ENCODE results near the gene SAP30L.

SAP30L gene

DNA sequence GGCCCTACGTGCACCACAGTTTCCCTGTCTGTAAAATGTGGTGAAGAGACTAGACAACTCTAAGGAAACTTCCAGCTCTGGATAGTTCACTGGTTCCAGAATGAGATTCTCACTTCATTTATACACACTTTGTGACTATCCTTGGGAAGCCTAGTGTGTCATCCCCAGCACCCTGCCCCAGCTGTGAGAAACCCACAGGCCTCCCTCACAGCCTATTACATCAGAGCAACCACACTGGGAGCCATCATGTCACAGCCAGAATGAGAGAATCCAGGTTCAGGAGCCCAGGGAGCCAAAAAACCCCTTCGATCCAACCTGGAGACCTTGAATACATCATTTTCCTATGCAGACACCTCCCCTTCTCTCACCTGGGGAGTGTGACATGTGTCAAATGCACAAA is 53.2 kb downstream of the SAP30L start:
- DNase-seq (ENCODE audit: extremely low read depth, low read depth): no peak
- TF ChIP-seq, protein P1, sequence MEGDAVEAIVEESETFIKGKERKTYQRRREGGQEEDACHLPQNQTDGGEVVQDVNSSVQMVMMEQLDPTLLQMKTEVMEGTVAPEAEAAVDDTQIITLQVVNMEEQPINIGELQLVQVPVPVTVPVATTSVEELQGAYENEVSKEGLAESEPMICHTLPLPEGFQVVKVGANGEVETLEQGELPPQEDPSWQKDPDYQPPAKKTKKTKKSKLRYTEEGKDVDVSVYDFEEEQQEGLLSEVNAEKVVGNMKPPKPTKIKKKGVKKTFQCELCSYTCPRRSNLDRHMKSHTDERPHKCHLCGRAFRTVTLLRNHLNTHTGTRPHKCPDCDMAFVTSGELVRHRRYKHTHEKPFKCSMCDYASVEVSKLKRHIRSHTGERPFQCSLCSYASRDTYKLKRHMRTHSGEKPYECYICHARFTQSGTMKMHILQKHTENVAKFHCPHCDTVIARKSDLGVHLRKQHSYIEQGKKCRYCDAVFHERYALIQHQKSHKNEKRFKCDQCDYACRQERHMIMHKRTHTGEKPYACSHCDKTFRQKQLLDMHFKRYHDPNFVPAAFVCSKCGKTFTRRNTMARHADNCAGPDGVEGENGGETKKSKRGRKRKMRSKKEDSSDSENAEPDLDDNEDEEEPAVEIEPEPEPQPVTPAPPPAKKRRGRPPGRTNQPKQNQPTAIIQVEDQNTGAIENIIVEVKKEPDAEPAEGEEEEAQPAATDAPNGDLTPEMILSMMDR (IDR thresholded peaks at IDR 0.05; ENCODE audit: low read depth, low read length): no peak

DNA sequence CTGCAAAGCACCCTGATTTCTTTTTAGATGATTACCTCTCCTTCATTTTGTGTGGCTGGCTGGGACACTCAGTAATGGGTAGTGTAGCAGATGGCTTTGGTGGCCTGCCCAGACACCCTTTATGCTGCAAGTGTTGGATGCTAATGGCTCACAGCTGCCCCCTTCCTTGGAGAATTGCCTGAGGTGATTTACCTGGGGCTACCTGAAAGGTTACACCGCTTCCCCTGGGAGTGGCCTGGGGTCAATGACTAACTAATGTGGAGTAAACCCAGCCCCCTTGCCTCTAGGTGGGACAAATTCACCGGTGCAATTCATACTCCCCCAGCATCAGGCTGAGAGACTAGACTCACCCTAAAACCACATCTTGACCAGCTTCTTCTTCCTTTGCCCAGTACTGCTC is 55.8 kb downstream of the SAP30L start:
- no peak for DNase-seq (ENCODE audit: extremely low read depth, low read depth)
- TF ChIP-seq, protein P1 (IDR thresholded peaks at IDR 0.05; ENCODE audit: low read depth, low read length): no peak

DNA sequence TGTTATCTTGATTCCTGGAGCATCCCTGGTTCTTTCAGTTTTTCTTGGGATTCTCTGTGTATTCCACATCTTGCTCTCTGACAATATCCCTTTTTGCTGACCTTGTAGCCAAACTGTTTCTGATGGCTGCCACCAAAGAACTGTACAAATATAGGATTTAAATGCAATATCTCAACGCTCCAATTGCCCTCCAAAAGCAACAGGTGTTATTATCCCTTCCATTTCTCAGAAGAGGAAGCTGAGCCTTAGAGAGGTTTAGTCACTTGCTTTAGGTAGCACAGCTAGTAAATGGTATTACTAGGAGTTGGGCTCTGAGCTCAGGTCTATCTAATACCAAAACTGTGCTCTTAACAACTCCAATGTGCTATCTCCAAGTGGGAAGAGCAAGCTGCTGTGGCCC is 56.4 kb downstream of the SAP30L start:
- no peak for DNase-seq (ENCODE audit: extremely low read depth, low read depth)
- TF ChIP-seq, protein P1 (IDR thresholded peaks at IDR 0.05; ENCODE audit: low read depth, low read length): no peak

DNA sequence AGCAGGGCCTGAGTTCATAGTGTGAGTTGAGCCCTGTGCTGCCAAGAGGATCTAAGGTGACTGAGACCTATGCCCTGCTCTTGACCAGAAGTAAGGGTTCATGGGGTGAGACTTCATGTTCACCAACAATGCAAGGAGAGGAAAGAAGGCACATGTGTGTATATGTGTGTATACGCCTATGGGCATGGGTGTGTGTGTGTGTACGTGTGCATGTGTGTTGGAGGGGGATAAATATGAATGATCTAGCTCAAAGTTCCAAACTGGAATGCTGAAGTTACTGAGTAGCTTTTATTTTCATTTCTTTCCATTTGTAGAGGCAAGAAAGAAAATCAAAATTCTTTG is 57.9 kb downstream of the SAP30L start:
- TF ChIP-seq, protein P1 (IDR thresholded peaks at IDR 0.05; ENCODE audit: low read depth, low read length): no peak
- DNase-seq (ENCODE audit: extremely low read depth, low read depth): no peak

DNA sequence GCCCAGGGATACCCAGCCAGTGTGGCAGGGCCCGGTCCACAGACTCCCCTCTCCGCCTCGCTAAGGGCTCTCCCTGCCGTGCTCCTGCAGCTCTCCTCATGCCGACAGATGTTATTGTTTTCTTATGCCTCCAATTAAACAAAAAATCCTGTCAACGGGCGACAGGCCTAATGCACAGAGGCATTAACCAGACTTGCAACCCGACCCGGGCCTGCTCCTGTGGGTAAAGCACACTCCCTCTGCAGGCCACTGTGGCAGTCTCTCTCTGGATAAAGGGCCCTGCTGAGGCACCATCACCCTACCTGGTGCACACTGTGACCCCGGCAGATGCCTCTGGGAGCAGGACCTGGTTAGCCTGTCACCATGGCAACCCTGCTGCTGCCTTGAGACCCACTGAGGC is 59.8 kb downstream of the SAP30L start:
- TF ChIP-seq, protein P1 (IDR thresholded peaks at IDR 0.05; ENCODE audit: low read depth, low read length): no peak
- no peak for DNase-seq (ENCODE audit: extremely low read depth, low read depth)

DNA sequence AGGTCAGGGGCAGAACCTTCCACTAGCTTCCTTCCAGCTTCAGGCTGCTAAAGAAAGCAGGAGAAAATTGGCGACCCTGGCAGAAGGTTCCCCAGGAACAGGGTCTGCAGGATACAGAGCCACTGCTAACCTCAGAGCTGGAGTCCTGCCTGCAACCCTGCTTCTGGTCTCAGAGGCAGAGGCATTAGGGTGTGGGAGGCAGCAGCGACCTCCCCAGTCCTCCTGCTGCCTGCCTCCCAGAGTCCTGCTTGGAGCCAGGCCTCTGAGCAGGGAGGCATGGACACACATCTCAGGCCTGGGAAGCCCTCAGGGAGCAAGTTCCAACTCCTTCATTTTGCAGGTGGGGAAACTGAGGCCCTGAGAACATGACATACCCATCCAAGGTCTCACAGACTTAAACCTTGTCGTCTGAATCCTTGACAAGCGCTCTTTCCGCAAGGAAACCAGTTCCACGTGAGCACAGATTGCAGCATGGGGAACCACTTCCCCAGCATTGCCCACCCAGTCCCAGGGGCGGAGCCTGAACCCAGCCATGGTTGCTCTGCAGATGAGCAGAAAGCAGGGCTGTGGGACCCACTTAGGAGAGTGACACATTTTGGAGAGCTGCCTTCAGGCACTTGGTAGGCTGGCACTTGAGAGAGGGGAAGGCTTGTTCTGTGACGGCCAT is 60.4 kb downstream of the SAP30L start:
- DNase-seq (ENCODE audit: extremely low read depth, low read depth): no peak
- TF ChIP-seq, protein P1 (IDR thresholded peaks at IDR 0.05; ENCODE audit: low read depth, low read length): no peak

DNA sequence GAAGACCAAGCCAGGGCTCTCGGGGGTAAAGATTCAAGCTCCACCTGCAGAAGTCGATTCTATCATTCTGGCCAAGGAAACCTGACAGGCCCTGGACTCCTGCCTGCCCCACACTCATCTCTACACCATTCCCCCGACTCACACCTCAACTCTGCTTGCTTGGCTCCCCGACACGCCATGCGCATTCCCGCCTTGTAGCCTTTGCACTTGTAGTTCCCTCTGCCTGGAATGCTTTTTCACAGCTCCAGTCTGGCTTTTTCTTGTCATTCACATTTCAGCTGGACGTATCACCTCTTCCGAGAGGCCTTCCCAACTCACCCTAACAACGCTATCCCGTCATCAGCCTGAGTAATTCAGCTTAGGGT is 60.9 kb downstream of the SAP30L start:
- TF ChIP-seq, protein P1 (IDR thresholded peaks at IDR 0.05; ENCODE audit: low read depth, low read length): no peak
- no peak for DNase-seq (ENCODE audit: extremely low read depth, low read depth)
